ENCODE data around the gene TRABD. TPM values are rescaled to one million over a fixed set of nuclear protein-coding genes. Genes with fewer than 3 reads are reported as not detected.

TRABD gene
- polyA plus RNA-seq, 1 donor from 2014 or later, result 31.8 TPM

- H4K20me1 ChIP-seq (ENCODE audit: insufficient read depth), result no peaks in the 10 kb centered on the region
- H3K4me3 ChIP-seq (ENCODE audit: low read length), result no peak overlapping the region
- H3K36me3 ChIP-seq (ENCODE audit: insufficient read depth, low read length), result no peaks in the 10 kb centered on the region
- no peaks in the 10 kb centered on the region for H3F3A ChIP-seq (ENCODE audit: insufficient read depth, low read length, poor library complexity, severe bottlenecking)
- no peak for TF ChIP-seq SMC3 (conservative IDR thresholded peaks at IDR 0.05; ENCODE audit: poor library complexity)
- TF ChIP-seq, protein P1, sequence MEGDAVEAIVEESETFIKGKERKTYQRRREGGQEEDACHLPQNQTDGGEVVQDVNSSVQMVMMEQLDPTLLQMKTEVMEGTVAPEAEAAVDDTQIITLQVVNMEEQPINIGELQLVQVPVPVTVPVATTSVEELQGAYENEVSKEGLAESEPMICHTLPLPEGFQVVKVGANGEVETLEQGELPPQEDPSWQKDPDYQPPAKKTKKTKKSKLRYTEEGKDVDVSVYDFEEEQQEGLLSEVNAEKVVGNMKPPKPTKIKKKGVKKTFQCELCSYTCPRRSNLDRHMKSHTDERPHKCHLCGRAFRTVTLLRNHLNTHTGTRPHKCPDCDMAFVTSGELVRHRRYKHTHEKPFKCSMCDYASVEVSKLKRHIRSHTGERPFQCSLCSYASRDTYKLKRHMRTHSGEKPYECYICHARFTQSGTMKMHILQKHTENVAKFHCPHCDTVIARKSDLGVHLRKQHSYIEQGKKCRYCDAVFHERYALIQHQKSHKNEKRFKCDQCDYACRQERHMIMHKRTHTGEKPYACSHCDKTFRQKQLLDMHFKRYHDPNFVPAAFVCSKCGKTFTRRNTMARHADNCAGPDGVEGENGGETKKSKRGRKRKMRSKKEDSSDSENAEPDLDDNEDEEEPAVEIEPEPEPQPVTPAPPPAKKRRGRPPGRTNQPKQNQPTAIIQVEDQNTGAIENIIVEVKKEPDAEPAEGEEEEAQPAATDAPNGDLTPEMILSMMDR (IDR thresholded peaks at IDR 0.05; ENCODE audit: poor library complexity, severe bottlenecking), result no peak
- TF ChIP-seq POLR2AphosphoS5 (IDR thresholded peaks at IDR 0.05), result no peak
- TF ChIP-seq, protein P2, sequence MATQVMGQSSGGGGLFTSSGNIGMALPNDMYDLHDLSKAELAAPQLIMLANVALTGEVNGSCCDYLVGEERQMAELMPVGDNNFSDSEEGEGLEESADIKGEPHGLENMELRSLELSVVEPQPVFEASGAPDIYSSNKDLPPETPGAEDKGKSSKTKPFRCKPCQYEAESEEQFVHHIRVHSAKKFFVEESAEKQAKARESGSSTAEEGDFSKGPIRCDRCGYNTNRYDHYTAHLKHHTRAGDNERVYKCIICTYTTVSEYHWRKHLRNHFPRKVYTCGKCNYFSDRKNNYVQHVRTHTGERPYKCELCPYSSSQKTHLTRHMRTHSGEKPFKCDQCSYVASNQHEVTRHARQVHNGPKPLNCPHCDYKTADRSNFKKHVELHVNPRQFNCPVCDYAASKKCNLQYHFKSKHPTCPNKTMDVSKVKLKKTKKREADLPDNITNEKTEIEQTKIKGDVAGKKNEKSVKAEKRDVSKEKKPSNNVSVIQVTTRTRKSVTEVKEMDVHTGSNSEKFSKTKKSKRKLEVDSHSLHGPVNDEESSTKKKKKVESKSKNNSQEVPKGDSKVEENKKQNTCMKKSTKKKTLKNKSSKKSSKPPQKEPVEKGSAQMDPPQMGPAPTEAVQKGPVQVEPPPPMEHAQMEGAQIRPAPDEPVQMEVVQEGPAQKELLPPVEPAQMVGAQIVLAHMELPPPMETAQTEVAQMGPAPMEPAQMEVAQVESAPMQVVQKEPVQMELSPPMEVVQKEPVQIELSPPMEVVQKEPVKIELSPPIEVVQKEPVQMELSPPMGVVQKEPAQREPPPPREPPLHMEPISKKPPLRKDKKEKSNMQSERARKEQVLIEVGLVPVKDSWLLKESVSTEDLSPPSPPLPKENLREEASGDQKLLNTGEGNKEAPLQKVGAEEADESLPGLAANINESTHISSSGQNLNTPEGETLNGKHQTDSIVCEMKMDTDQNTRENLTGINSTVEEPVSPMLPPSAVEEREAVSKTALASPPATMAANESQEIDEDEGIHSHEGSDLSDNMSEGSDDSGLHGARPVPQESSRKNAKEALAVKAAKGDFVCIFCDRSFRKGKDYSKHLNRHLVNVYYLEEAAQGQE (IDR thresholded peaks at IDR 0.05; ENCODE audit: borderline replicate concordance), result no peak
- no peak for TF ChIP-seq EZH2 (IDR thresholded peaks at IDR 0.05; ENCODE audit: borderline replicate concordance, insufficient read depth, low read length, poor library complexity, severe bottlenecking)
- TF ChIP-seq MXI1 (conservative IDR thresholded peaks at IDR 0.05; ENCODE audit: poor library complexity, severe bottlenecking), result no peak
- no peak for TF ChIP-seq EP300 (conservative IDR thresholded peaks at IDR 0.05; ENCODE audit: poor library complexity, severe bottlenecking)
- no peak for TF ChIP-seq RAD21 (conservative IDR thresholded peaks at IDR 0.05)
- TF ChIP-seq TAF1 (IDR thresholded peaks at IDR 0.05; ENCODE audit: low read depth), result no peak
- H3K9me2 ChIP-seq (ENCODE audit: insufficient read depth, low read length), result no peaks in the 10 kb centered on the region
- no peaks in the 10 kb centered on the region for H3K27me3 ChIP-seq (ENCODE audit: insufficient read depth, low read depth, low read length)
- no peak overlapping the region for H3K9ac ChIP-seq (ENCODE audit: low read length)
- no peaks in the 10 kb centered on the region for H3K9me3 ChIP-seq (ENCODE audit: low read length)
- H3K27ac ChIP-seq (ENCODE audit: low read length), result no peak overlapping the region
- H3K4me2 ChIP-seq (ENCODE audit: low read length), result no peak overlapping the region
- no peak overlapping the region for H2AFZ ChIP-seq (ENCODE audit: low read depth, low read length)
- H3K79me2 ChIP-seq (replicated peaks; ENCODE audit: insufficient read depth, low read length), result no peaks in the 10 kb centered on the region
These were observed 38.4 kb downstream of the TRABD start for GRCh38 chr22:50224071-50224470.

- Histone ChIP-seq H3K9me3 (ENCODE audit: low read length) (no peaks in the 10 kb centered on the region), H3K9ac (ENCODE audit: low read length) (no peak overlapping the region), H3K27me3 (ENCODE audit: insufficient read depth, low read depth, low read length) (no peaks in the 10 kb centered on the region), H3K4me2 (ENCODE audit: low read length) (no peak overlapping the region), H3K9me2 (ENCODE audit: insufficient read depth, low read length) (no peaks in the 10 kb centered on the region), H3F3A (ENCODE audit: insufficient read depth, low read length, poor library complexity, severe bottlenecking) (no peaks in the 10 kb centered on the region), H3K36me3 (ENCODE audit: insufficient read depth, low read length) (no peaks in the 10 kb centered on the region), H3K79me2 (replicated peaks; ENCODE audit: insufficient read depth, low read length) (no peaks in the 10 kb centered on the region), H2AFZ (ENCODE audit: low read depth, low read length) (no peak overlapping the region), H4K20me1 (ENCODE audit: insufficient read depth) (no peaks in the 10 kb centered on the region), H3K27ac (ENCODE audit: low read length) (no peak overlapping the region), H3K4me3 (ENCODE audit: low read length) (no peak overlapping the region)
- TF ChIP-seq, protein P1 (IDR thresholded peaks at IDR 0.05; ENCODE audit: poor library complexity, severe bottlenecking), result no peak
- TF ChIP-seq EZH2 (IDR thresholded peaks at IDR 0.05; ENCODE audit: borderline replicate concordance, insufficient read depth, low read length, poor library complexity, severe bottlenecking) (no peak), EP300 (conservative IDR thresholded peaks at IDR 0.05; ENCODE audit: poor library complexity, severe bottlenecking) (no peak), MXI1 (conservative IDR thresholded peaks at IDR 0.05; ENCODE audit: poor library complexity, severe bottlenecking) (no peak), RAD21 (conservative IDR thresholded peaks at IDR 0.05) (no peak), TAF1 (IDR thresholded peaks at IDR 0.05; ENCODE audit: low read depth) (no peak), POLR2AphosphoS5 (IDR thresholded peaks at IDR 0.05) (no peak), SMC3 (conservative IDR thresholded peaks at IDR 0.05; ENCODE audit: poor library complexity) (no peak)
- TF ChIP-seq, protein P2 (IDR thresholded peaks at IDR 0.05; ENCODE audit: borderline replicate concordance), result no peak
These were observed 39.7 kb downstream of the TRABD start for GRCh38 chr22:50225200-50225969.

Measured in neural cell (in vitro differentiated cells).